Fibroblast of villous mesenchyme (primary cell): ENCODE results near the gene SNRNP70. TPM values are rescaled to one million over a fixed set of nuclear protein-coding genes. Genes with fewer than 3 reads are reported as not detected.

Experiments used
- DNase-seq: peaks from one replicate; pipeline ENCODE4 v3.0.0-alpha.2; 2010; ENCODE audit warnings: low read depth
- H3K4me3 ChIP-seq: 2 replicates; pipeline ENCODE4 v1.5.1; 2011; ENCODE audit warnings: low read depth, mild to moderate bottlenecking, low read length
- CTCF ChIP-seq: IDR thresholded peaks from 2 replicates; pipeline ENCODE4 v1.5.1; 2012; ENCODE audit warnings: low read depth, mild to moderate bottlenecking, low read length; ENCODE audit not compliant: insufficient read depth
- total RNA-seq: library from RNA; depleted of rRNA; stranded (reverse); fragments of >200 nt; gene quantifications from 2 replicates; pipeline ENCODE4 v1.2.3, GENCODE V29; 2012

SNRNP70 gene
- total RNA-seq, 1 donor: 117 TPM

DNA sequence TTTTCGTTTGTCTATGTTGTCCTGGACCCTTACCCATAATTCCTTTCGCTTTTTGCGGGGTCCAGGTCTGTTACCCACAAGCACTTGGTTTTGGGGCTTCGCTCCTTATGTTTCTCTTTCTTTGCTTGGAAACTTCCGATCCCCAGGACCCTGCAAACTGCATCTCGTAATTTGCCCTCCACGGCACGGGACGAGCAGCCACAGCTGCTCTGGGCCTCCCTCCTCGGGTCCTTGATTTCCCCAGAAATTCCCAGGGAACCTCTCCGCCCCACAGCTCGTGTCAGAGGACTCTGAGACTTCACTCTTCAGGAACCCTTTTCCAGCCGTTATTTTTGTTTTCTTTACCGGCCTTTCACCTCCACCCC is 599 bp downstream of the SNRNP70 start:
- DNase-seq: no peak
- TF ChIP-seq CTCF: no peak
- peak overlapping the region; percentile 97 for H3K4me3 ChIP-seq

DNA sequence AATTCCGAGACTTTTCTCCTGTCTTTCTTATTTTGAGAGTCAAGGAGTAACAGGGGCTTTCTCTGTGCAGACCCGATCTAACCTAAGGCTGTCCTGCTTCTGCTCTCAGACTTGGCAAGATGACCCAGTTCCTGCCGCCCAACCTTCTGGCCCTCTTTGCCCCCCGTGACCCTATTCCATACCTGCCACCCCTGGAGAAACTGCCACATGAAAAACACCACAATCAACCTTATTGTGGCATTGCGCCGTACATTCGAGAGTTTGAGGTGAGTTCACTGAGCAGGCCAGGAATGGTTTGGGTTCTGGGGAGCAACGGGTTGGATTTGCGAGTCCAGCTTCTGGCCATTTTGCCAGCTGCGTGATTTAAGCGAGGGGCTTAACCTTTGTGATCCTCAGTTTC is 1.0 kb downstream of the SNRNP70 start:
- H3K4me3 ChIP-seq: peak overlapping the region; percentile 97
- TF ChIP-seq CTCF: no peak
- DNase-seq: no peak

- TF ChIP-seq CTCF: no peak
- no peak for DNase-seq
- no peak overlapping the region for H3K4me3 ChIP-seq
These were observed 6.3 kb downstream of the SNRNP70 start for GRCh38 chr19:49091391-49092038.

- no peak for TF ChIP-seq CTCF
- DNase-seq: no peak
- no peak overlapping the region for H3K4me3 ChIP-seq
These were observed 7.4 kb downstream of the SNRNP70 start for GRCh38 chr19:49092686-49093085.

GRCh38 chr19:49094505-49095482 is 9.5 kb downstream of the SNRNP70 start:
- no peak for DNase-seq
- H3K4me3 ChIP-seq: no peak overlapping the region
- no peak for TF ChIP-seq CTCF

GRCh38 chr19:49097453-49098288 is 12.4 kb downstream of the SNRNP70 start:
- TF ChIP-seq CTCF: peak; percentile 100
- peak; percentile 71 for DNase-seq
- H3K4me3 ChIP-seq: no peak overlapping the region
